ENCODE results near the gene BNIP1.

The BNIP1 gene

GRCh38 chr5:173165177-173166016 lies 21.1 kb downstream of the BNIP1 start:
- no peak for DNase-seq (ENCODE audit: low spot score)

- DNase-seq (ENCODE audit: low spot score) = no peak
Observed at GRCh38 chr5:173172166-173172565, 27.8 kb downstream of the BNIP1 start.

DNA sequence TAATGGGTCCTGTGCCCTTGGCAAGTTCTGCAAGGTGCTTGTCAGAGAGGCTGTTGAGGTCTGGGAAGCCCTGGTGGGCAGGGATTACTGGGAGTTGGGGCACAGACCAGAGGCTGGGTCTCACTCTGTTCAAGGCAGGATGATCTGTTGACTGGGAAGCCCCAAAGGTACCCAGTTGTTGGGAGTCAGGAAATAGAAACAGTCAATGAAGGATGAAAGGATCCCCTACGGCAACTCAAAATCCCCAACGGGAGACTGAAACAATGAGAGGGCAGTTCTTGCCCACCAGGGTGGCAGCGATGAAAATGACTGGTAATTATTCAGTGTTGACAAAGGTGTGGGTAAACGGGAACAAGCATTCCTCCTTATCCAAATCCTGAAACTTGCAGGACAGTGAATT lies 31.2 kb downstream of the BNIP1 start:
- no peak for DNase-seq (ENCODE audit: low spot score)

DNA sequence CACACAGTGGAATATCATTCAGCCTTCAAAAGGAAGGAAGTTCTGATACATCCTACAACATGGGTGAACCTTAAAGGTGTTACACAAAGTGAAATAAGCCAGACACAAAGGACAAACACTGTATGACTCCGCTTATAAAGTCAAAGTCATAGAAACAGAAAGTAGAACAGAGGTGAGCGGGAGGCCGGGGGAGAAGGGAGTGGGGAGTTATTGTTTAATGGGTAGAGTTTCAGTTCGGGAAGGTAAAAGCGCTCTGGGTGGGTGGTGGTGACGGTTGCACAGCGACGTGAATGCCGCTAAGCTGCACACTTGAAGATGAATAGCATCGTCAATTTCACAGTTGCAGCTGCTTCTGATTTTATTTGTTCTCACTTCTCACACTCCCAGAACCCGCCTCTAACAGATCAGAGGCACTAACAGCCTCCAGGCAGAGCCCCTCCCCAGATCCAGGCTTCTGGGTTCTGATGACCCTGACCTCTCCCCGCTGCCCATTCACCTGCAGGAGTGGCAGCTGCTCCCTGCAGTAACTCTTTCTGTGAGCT lies 34.1 kb downstream of the BNIP1 start:
- DNase-seq (ENCODE audit: low spot score) = no peak

- DNase-seq (ENCODE audit: low spot score) = no peak
Observed at GRCh38 chr5:173180331-173180730, 36.0 kb downstream of the BNIP1 start.

DNA sequence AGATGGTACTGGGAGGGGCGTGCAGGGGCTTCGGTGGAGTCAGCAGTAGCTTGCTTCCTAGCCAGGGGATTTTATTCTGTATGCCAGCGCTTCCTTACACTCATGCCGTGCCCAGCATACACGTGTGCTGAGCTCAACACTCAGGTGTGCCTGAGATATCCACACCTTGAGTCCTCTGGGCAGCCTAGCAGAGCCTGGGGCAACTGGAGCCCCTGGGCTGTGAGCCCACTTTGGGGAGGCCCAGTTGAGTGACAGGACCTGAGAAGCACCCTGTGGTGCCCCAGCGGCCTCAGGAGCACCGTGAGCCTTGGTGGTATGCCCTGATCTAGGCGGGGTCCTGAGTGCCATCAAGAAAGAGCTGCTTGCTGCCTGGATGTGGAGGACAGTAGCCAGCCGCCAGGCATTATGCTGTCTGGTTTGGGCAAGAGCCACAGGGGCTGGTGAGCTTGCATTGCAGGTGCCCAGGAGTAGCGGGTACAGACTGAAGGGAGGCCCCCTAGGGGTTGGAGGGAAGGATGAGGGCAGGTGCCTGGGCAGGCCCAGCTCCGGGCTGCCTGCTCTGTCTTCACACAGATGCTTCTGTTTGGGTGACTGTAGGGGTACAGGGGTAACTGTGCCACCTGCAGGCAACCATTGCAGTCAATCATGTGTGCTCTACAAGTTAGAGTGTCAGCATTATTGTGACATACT lies 42.9 kb downstream of the BNIP1 start:
- no peak for DNase-seq (ENCODE audit: low spot score)

DNA sequence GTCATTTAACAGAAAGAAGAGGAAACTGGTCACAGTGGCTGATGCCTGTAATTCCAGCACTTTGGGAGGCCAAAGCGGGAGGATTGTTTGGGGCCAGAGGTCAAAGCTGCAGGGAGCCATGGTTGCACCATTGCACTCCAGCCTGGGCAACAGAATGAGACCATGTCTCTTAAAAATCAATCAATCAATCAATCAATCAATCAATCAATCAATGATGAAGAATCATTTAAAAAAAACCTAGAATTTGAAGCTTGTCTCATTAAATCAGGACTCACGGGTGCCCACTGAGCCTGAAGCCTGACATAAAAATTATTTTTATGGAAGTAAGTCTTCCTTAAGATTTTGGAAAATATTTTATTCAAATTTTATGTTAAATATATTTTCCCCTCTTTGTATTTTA lies 43.9 kb downstream of the BNIP1 start:
- DNase-seq (ENCODE audit: low spot score) = no peak

GRCh38 chr5:173191015-173191414 lies 46.7 kb downstream of the BNIP1 start:
- no peak for DNase-seq (ENCODE audit: low spot score)

- DNase-seq (ENCODE audit: low spot score) = no peak
Observed at GRCh38 chr5:173191561-173191960, 47.2 kb downstream of the BNIP1 start.

DNA sequence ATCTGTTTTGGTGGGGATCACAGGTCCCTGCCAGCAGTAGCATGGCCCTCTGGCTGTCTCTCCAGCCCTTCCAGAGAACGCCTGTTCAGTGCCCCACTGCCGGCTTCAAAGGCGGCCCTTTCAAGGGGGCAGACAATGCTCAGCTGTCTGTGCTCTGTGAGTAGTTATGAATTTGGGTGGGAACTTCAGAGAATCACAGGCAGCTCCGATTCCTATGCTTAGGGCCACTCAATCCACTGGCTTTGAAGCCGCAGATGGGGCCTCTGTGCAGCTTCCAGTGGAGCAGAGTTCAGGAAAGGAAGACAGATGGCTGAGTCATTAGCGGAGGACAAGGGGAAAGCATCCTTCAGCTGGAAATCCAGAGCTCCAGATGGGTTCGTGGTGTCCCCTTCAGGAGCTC lies 48.2 kb downstream of the BNIP1 start:
- no peak for DNase-seq (ENCODE audit: low spot score)

- no peak for DNase-seq (ENCODE audit: low spot score)
Observed at GRCh38 chr5:173196133-173196952, 52.0 kb downstream of the BNIP1 start.

DNA sequence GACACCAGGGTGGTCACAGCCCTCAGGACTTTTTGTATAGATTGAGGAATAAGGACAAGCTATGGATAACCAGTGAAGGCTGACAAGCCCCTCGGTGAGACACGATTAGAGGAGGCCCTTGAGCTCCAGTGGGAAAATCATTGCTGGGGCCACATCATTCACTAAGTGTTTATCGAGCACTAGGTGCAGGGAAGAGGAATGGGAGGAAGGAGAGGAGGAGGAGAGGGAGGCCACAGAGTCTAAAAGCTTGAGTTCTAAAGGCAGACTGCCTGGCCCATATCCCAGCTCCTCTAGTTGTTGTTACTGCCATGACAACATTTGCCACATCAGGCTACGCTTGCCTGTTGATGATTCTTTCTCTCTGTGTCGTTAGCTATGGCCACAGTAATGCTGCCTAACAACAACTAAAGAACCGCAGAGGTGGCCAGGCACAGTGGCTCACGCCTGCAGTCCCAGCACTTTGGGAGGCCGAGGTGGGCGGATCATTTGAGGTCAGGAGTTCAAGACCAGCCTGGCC lies 53.1 kb downstream of the BNIP1 start:
- DNase-seq (ENCODE audit: low spot score) = no peak

GRCh38 chr5:173198049-173198448 lies 53.7 kb downstream of the BNIP1 start:
- DNase-seq (ENCODE audit: low spot score) = no peak

GRCh38 chr5:173200356-173200755 lies 56.0 kb downstream of the BNIP1 start:
- no peak for DNase-seq (ENCODE audit: low spot score)

DNA sequence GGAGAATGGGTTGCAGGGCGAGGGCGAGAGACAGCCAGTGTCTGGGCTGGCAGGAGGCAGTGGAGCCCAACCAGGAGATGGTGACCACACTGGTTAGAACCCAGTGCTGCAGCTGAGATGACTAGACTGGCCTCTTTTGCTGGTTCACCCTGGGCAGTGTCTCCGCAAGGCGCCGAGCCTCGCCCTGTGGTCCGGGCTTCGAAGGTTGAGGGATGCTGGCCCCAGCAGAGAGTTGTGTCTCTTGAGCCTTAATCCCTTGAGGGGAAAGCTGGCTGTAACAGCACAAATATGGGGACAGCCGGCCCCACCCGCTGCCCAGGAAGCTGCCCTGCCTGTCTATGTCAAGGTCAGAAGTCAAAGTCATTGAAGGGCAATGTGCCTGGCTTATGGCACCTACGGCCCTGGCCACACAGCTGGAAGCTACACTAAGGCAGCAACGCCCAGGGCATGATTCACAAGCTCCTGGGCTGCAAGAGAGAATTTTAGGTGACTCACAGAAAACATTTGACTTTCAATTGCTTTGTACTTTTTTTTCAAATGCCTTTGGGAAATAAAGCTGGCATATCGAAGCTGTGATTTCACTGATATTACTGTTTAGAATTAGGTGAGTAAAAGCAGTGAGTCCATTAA lies 57.4 kb downstream of the BNIP1 start:
- DNase-seq (ENCODE audit: low spot score) = peak; percentile 78

DNA sequence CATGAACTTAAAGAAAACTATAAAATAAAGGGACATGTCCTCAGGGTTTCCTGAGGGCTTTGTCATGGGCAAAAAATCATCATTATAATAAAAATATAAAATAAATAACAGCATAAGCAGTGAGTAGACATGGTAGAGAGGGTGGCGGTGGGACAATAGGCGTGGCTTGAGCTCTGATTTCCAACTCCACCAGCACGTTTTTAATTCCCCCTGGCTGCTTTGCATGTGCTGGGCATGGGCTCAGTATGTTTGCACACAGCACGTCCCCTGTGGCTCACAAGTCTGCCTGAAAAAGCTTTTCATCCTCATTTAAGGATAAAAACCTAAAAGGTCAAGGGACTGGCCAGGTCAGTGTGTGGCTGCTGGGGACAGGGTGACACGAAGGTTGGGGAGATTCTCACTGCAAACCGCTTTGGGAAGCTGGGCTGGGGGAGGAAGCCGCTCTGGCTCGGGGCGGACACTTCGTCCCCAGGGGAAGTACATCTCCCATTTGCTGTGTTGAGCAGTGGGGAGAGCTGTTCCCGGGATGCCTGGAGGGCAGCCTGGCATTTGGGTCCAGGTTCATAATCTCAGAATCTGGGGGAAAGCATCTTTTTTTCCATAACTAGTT lies 58.0 kb downstream of the BNIP1 start:
- no peak for DNase-seq (ENCODE audit: low spot score)

DNA sequence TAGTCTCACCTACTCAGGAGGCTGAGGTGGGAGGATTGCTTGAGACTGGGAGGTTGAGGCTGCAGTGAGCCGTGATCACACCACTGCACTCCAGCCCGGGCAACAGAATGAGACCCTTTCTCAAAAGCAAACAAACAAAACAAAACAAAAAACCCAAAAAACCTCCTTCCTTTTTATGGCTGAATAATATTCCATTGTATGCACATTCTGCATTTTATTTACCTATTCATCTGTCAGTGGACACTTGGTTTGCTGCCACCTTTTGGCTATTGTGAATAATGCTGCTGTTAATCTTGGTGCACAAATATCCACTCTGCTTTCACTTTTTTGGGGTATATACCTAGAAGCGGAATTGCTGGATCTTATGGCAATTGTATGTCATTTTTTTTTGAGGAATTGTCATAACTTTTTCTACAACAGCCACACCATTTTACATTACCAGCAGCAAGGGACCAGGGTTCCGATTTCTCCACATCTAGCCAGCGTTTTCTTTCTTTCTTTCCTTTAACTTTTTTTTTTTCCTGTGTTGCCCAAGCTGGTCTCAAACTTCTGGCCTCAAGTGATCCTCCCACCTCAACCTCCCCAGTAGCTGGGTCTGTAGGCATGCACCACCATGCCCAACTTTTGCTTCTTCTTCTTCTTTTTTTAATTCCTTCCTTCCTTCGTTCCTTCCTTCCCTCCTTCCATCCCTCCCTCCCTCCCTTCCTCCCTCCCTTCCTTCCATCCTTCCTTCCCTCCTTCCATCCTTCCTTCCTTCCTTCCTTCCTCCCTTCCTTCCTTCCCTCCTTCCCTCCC lies 60.1 kb downstream of the BNIP1 start:
- peak; percentile 35 for DNase-seq (ENCODE audit: low spot score)

DNA sequence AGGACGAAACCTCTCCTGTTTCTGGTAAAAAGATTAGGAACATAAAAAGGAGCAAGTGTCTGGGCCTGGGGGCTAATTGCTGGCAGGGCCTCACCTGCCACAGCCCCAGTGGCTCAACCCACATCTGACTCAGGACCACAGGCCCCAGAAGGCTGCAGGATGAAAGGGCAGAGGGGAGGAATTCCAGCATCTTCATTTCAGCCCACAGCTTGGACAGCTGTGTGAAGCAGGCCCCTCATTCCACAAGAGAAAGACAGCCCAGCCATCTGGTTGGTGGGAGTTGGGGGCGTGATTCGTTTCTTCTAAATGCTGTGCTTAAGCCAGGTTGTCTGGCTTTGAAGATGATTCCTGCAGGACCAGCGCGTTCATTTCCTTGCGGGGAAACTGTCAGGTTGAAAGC lies 61.6 kb downstream of the BNIP1 start:
- DNase-seq (ENCODE audit: low spot score) = no peak

GRCh38 chr5:173208296-173208695 lies 64.0 kb downstream of the BNIP1 start:
- no peak for DNase-seq (ENCODE audit: low spot score)

GRCh38 chr5:173210877-173211276 lies 66.5 kb downstream of the BNIP1 start:
- DNase-seq (ENCODE audit: low spot score) = no peak

All from kidney tubule cell (primary cell).